HepG2 (cell line): Measurements from ENCODE around the gene CPVL. TPM values are rescaled to one million over a fixed set of nuclear protein-coding genes. Genes with fewer than 3 reads are reported as not detected.
A peak's percentile ranks its signal among the peaks of the same experiment; 100 is the strongest.

Experiments
- HOXA5 ChIP-seq: sonication (generic); formaldehyde crosslinking; IDR thresholded peaks from 2 replicates; pipeline ENCODE4 v1.4.0; 2020; ENCODE audit warnings: missing genetic modification reagents
- PRMT3 ChIP-seq: sonication (generic); formaldehyde crosslinking; IDR thresholded peaks from 2 replicates; pipeline ENCODE4 v1.8.1; 2022; ENCODE audit warnings: low read depth, mild to moderate bottlenecking, moderate library complexity, missing genetic modification reagents, borderline replicate concordance
- SRY ChIP-seq: sonication (generic); formaldehyde crosslinking; IDR thresholded peaks from 2 replicates; pipeline ENCODE4 v1.8.0; 2022; ENCODE audit warnings: mild to moderate bottlenecking, missing genetic modification reagents
- ZNF24 ChIP-seq: fragments of 450-650 bp; IDR thresholded peaks from 2 replicates; pipeline ENCODE4 v1.6.1; 2017; ENCODE audit warnings: antibody characterized with exemption, mild to moderate bottlenecking
- ZNF253 ChIP-seq: sonication (generic); formaldehyde crosslinking; IDR thresholded peaks from 2 replicates; pipeline ENCODE4 v1.8.0; 2022; ENCODE audit warnings: mild to moderate bottlenecking, missing genetic modification reagents, borderline replicate concordance
- polyA plus RNA-seq, 8 experiments: library from polyadenylated mRNA; depleted of rRNA in 3 of 8; stranded (reverse) in 7 of 8; unstranded in 1 of 8; fragments of >200 nt; fragmentation: Illumina TruSeq in 4 of 8; extraction: Trizol in 4 of 8; gene quantifications; 2 replicates each; pipeline versions ENCODE4 v1.2.1 to v1.2.3, GENCODE V29; 2011 to 2016; ENCODE audit warnings: low read depth in 4 of 8, missing spikeins in 1 of 8, mixed read lengths in 1 of 8; ENCODE audit not compliant: insufficient read depth in 1 of 8
- total RNA-seq, 5 experiments: library from RNA; depleted of rRNA; stranded (reverse); fragments of >200 nt; fragmentation: Illumina TruSeq; extraction: Trizol; gene quantifications; 2 replicates each; pipeline ENCODE4 v1.2.3, GENCODE V29; 2016; ENCODE audit warnings: low read depth in 1 of 5
- TF ChIP-seq, protein P1 (sequence below), 2 experiments: fragments of 450-650 bp in 1 of 2; sonication (generic) in 1 of 2; formaldehyde crosslinking in 1 of 2; IDR thresholded peaks; 2 replicates each; pipeline versions ENCODE4 v1.6.1 to v1.8.0; 2016 to 2022; ENCODE audit warnings: antibody characterized with exemption in 1 of 2, mild to moderate bottlenecking in 1 of 2, missing genetic modification reagents in 1 of 2
- TF ChIP-seq, protein P2 (sequence below): sonication (generic); formaldehyde crosslinking; IDR thresholded peaks from 2 replicates; pipeline ENCODE4 v1.4.0; 2020; ENCODE audit warnings: missing genetic modification reagents
- TF ChIP-seq, protein P3 (sequence below): IDR thresholded peaks from 2 replicates; pipeline ENCODE4 v1.6.1; 2012; ENCODE audit warnings: low read length, improper control_type of control experiment

Gene CPVL
- total and polyA plus RNA-seq, 2 of the 13 experiments (the other 11 are each of a cell fraction or from before 2014, with no cell fraction given) = 59.2 to 294 TPM

DNA sequence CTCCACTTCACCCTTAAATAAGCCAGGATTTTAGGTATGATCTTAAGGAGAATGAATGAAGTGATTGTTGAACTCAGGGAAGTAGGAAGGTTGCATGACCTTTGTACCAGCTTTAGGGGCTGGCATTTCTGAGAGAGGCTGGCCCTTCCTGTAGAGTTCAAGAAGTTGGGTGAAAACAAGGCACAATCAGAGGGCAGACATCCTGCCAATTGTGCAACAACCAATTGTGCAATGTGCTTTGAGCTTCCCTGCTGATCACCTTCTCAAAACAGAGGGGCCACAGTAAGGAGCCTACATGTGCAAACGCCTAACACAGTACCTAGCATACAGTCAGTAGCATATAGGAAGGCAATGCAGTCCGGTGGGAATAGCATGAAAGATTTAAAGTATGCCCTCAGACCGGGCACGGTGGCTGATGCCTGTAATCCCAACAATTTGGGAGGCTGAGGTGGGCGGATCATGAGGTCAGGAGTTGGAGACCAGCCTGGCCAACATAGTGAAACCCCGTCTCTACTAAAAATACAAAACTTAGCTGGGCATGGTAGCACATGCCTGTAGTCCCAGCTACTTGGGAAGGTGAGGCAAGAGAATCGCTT is 5.4 kb downstream of the CPVL start (continued):
- TF ChIP-seq, protein P1, sequence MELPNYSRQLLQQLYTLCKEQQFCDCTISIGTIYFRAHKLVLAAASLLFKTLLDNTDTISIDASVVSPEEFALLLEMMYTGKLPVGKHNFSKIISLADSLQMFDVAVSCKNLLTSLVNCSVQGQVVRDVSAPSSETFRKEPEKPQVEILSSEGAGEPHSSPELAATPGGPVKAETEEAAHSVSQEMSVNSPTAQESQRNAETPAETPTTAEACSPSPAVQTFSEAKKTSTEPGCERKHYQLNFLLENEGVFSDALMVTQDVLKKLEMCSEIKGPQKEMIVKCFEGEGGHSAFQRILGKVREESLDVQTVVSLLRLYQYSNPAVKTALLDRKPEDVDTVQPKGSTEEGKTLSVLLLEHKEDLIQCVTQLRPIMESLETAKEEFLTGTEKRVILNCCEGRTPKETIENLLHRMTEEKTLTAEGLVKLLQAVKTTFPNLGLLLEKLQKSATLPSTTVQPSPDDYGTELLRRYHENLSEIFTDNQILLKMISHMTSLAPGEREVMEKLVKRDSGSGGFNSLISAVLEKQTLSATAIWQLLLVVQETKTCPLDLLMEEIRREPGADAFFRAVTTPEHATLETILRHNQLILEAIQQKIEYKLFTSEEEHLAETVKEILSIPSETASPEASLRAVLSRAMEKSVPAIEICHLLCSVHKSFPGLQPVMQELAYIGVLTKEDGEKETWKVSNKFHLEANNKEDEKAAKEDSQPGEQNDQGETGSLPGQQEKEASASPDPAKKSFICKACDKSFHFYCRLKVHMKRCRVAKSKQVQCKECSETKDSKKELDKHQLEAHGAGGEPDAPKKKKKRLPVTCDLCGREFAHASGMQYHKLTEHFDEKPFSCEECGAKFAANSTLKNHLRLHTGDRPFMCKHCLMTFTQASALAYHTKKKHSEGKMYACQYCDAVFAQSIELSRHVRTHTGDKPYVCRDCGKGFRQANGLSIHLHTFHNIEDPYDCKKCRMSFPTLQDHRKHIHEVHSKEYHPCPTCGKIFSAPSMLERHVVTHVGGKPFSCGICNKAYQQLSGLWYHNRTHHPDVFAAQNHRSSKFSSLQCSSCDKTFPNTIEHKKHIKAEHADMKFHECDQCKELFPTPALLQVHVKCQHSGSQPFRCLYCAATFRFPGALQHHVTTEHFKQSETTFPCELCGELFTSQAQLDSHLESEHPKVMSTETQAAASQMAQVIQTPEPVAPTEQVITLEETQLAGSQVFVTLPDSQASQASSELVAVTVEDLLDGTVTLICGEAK (IDR thresholded peaks at IDR 0.05) = no peak
- TF ChIP-seq, protein P1 (CRISPR knock-in tag; IDR thresholded peaks at IDR 0.05) = no peak
- TF ChIP-seq PRMT3 (no peak), SRY (no peak), ZNF24 (peak; percentile 75), HOXA5 (CRISPR knock-in tag) (peak; percentile 80; the same call in 1 of the 2 replicates), ZNF253 (CRISPR knock-in tag) (no peak)
- TF ChIP-seq, protein P2, sequence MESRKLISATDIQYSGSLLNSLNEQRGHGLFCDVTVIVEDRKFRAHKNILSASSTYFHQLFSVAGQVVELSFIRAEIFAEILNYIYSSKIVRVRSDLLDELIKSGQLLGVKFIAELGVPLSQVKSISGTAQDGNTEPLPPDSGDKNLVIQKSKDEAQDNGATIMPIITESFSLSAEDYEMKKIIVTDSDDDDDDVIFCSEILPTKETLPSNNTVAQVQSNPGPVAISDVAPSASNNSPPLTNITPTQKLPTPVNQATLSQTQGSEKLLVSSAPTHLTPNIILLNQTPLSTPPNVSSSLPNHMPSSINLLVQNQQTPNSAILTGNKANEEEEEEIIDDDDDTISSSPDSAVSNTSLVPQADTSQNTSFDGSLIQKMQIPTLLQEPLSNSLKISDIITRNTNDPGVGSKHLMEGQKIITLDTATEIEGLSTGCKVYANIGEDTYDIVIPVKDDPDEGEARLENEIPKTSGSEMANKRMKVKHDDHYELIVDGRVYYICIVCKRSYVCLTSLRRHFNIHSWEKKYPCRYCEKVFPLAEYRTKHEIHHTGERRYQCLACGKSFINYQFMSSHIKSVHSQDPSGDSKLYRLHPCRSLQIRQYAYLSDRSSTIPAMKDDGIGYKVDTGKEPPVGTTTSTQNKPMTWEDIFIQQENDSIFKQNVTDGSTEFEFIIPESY (CRISPR knock-in tag) = peak; percentile 82
- TF ChIP-seq, protein P3, sequence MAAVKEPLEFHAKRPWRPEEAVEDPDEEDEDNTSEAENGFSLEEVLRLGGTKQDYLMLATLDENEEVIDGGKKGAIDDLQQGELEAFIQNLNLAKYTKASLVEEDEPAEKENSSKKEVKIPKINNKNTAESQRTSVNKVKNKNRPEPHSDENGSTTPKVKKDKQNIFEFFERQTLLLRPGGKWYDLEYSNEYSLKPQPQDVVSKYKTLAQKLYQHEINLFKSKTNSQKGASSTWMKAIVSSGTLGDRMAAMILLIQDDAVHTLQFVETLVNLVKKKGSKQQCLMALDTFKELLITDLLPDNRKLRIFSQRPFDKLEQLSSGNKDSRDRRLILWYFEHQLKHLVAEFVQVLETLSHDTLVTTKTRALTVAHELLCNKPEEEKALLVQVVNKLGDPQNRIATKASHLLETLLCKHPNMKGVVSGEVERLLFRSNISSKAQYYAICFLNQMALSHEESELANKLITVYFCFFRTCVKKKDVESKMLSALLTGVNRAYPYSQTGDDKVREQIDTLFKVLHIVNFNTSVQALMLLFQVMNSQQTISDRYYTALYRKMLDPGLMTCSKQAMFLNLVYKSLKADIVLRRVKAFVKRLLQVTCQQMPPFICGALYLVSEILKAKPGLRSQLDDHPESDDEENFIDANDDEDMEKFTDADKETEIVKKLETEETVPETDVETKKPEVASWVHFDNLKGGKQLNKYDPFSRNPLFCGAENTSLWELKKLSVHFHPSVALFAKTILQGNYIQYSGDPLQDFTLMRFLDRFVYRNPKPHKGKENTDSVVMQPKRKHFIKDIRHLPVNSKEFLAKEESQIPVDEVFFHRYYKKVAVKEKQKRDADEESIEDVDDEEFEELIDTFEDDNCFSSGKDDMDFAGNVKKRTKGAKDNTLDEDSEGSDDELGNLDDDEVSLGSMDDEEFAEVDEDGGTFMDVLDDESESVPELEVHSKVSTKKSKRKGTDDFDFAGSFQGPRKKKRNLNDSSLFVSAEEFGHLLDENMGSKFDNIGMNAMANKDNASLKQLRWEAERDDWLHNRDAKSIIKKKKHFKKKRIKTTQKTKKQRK = no peak
